CD8-positive, alpha-beta memory T cell (primary cell): ENCODE measurements around the gene BEST3. TPM values are rescaled to one million over a fixed set of nuclear protein-coding genes. Genes with fewer than 3 reads are reported as not detected.

Source experiments
- CTCF ChIA-PET: fragments of 350-600 bp; sonication (Branson Sonifier 250); formaldehyde crosslinking; loops from one replicate; lab custom pipeline; 2021; ENCODE audit warnings: antibody characterized with exemption; lab: Charles Lee
- POLR2A ChIA-PET: fragments of 350-600 bp; sonication (Branson Sonifier 250); formaldehyde crosslinking; loops from one replicate; lab custom pipeline; 2021; ENCODE audit warnings: antibody characterized with exemption; lab: Charles Lee
- DNase-seq, 5 donors: peaks; one replicate each; pipeline versions ENCODE4 v3.0.0 to v3.0.0-alpha.2; 2020 to 2022; ENCODE audit warnings: mixed read lengths in 1 of 5
- H3K27ac ChIP-seq: one replicate; pipeline ENCODE4 v1.7.0; 2013; ENCODE audit warnings: low read depth, mild to moderate bottlenecking, low read length, moderate library complexity
- H3K27me3 ChIP-seq: 2 replicates; pipeline ENCODE4 v1.7.0; 2013; ENCODE audit warnings: low read length, mild to moderate bottlenecking; ENCODE audit not compliant: insufficient read depth, poor library complexity, severe bottlenecking
- H3K36me3 ChIP-seq: 2 replicates; pipeline ENCODE4 v1.7.0; 2013; ENCODE audit warnings: mild to moderate bottlenecking, low read length, moderate library complexity; ENCODE audit not compliant: insufficient read depth
- H3K4me1 ChIP-seq: 2 replicates; pipeline ENCODE4 v1.7.0; 2013; ENCODE audit warnings: mild to moderate bottlenecking, low read length, moderate library complexity; ENCODE audit not compliant: insufficient read depth
- H3K4me3 ChIP-seq: 2 replicates; pipeline ENCODE4 v1.7.0; 2013; ENCODE audit warnings: mild to moderate bottlenecking, low read length
- H3K9me3 ChIP-seq: 2 replicates; pipeline ENCODE4 v1.7.0; 2013; ENCODE audit warnings: mild to moderate bottlenecking, low read length
- H3K27ac Mint-ChIP-seq, 8 donors: one replicate each; pipeline ENCODE4 v1.8.0; 2020 to 2021; ENCODE audit warnings: mixed read lengths in 8 of 8, mild to moderate bottlenecking in 6 of 8, inconsistent platforms in 3 of 8, moderate library complexity in 3 of 8
- H3K27me3 Mint-ChIP-seq, 2 donors: one replicate each; pipeline ENCODE4 v1.8.0; 2020 to 2021; ENCODE audit warnings: mixed read lengths in 2 of 2, mild to moderate bottlenecking in 1 of 2, moderate library complexity in 1 of 2
- H3K36me3 Mint-ChIP-seq, 3 donors: one replicate each; pipeline ENCODE4 v1.8.0; 2020 to 2021; ENCODE audit warnings: mixed read lengths in 3 of 3, inconsistent platforms in 1 of 3, mild to moderate bottlenecking in 1 of 3
- H3K4me1 Mint-ChIP-seq, 3 donors: one replicate each; pipeline ENCODE4 v1.8.0; 2020 to 2021; ENCODE audit warnings: mixed read lengths in 3 of 3, inconsistent platforms in 1 of 3, mild to moderate bottlenecking in 1 of 3
- H3K4me3 Mint-ChIP-seq, 7 donors: one replicate each; pipeline ENCODE4 v1.8.0; 2020 to 2021; ENCODE audit warnings: mixed read lengths in 7 of 7, mild to moderate bottlenecking in 6 of 7, moderate library complexity in 4 of 7, inconsistent platforms in 2 of 7
- H3K9me3 Mint-ChIP-seq, 5 donors: one replicate each; pipeline ENCODE4 v1.8.0; 2020 to 2022; ENCODE audit warnings: mixed read lengths in 5 of 5, mild to moderate bottlenecking in 3 of 5, moderate library complexity in 2 of 5, inconsistent platforms in 1 of 5
- polyA plus RNA-seq: library from polyadenylated mRNA; unstranded; fragments of 300-500 nt; fragmentation: Illumina TruSeq; gene quantifications from one replicate; pipeline ENCODE4 v1.2.3, GENCODE V29; 2021
- total RNA-seq, 2 experiments: library from RNA; stranded (reverse); gene quantifications; one replicate each; pipeline ENCODE4 v1.2.3, GENCODE V29; 2021

The BEST3 gene
- total and polyA plus RNA-seq, 3 experiments from 2014 or later: not detected

- Mint-ChIP-seq H3K36me3 (no peaks in the 10 kb centered on the region), H3K27ac (no peak overlapping the region), H3K27me3 (peaks cover 6 to 22% of the 10 kb centered on the region in 2 donors), H3K4me3 (no peak overlapping the region), H3K4me1 (no peaks in the 10 kb centered on the region), H3K9me3 (no peaks in the 10 kb centered on the region)
- Histone ChIP-seq H3K4me3 (no peak overlapping the region), H3K27me3 (no peaks in the 10 kb centered on the region), H3K9me3 (no peaks in the 10 kb centered on the region), H3K4me1 (no peaks in the 10 kb centered on the region), H3K27ac (no peak overlapping the region), H3K36me3 (no peaks in the 10 kb centered on the region)
- POLR2A ChIA-PET: no interaction called here
- no peak for DNase-seq
- CTCF ChIA-PET: no interaction called here
Measured at GRCh38 chr12:69698054-69698453, 1.0 kb downstream of the BEST3 start.

- H3K4me3 Mint-ChIP-seq: no peak overlapping the region
- H3K4me1 ChIP-seq: no peaks in the 10 kb centered on the region
- no peaks in the 10 kb centered on the region for H3K27me3 ChIP-seq
- POLR2A ChIA-PET: no interaction called here
- H3K27ac Mint-ChIP-seq: no peak overlapping the region
- no peak overlapping the region for H3K27ac ChIP-seq
- H3K27me3 Mint-ChIP-seq: peaks cover 2 to 12% of the 10 kb centered on the region in 2 donors
- DNase-seq: no peak
- peaks cover 0 to 5% (median 0%) of the 10 kb centered on the region in 3 donors for H3K4me1 Mint-ChIP-seq
- peaks cover 0 to 1% (median 0%) of the 10 kb centered on the region in 3 donors for H3K36me3 Mint-ChIP-seq
- CTCF ChIA-PET: no interaction called here
- no peak overlapping the region for H3K4me3 ChIP-seq
- no peaks in the 10 kb centered on the region for H3K9me3 Mint-ChIP-seq
- no peaks in the 10 kb centered on the region for H3K9me3 ChIP-seq
- no peaks in the 10 kb centered on the region for H3K36me3 ChIP-seq
Measured at GRCh38 chr12:69694123-69694522, 5.0 kb downstream of the BEST3 start.

GRCh38 chr12:69689638-69690037 lies 9.5 kb downstream of the BEST3 start:
- ChIA-PET POLR2A (no interaction called here), CTCF (no interaction called here)
- H3K9me3 ChIP-seq: no peaks in the 10 kb centered on the region
- no peaks in the 10 kb centered on the region for H3K4me1 ChIP-seq
- no peak for DNase-seq
- H3K27ac ChIP-seq: no peak overlapping the region
- H3K36me3 ChIP-seq: no peaks in the 10 kb centered on the region
- Mint-ChIP-seq H3K4me1 (peaks cover 0 to 7% (median 0%) of the 10 kb centered on the region in 3 donors), H3K36me3 (peaks cover 0 to 1% (median 0%) of the 10 kb centered on the region in 3 donors), H3K27me3 (peaks cover 8 to 17% of the 10 kb centered on the region in 2 donors), H3K27ac (peak overlapping the region in 1 of 8 donors; percentile 55), H3K9me3 (no peaks in the 10 kb centered on the region), H3K4me3 (no peak overlapping the region)
- no peak overlapping the region for H3K4me3 ChIP-seq
- H3K27me3 ChIP-seq: no peaks in the 10 kb centered on the region

- no peak overlapping the region for H3K4me3 ChIP-seq
- ChIA-PET POLR2A (no interaction called here), CTCF (no interaction called here)
- Mint-ChIP-seq H3K4me1 (peaks cover 0 to 7% (median 0%) of the 10 kb centered on the region in 3 donors), H3K27ac (peak overlapping the region in 1 of 8 donors; percentile 59), H3K4me3 (no peak overlapping the region), H3K27me3 (peaks cover 10 to 26% of the 10 kb centered on the region in 2 donors), H3K9me3 (no peaks in the 10 kb centered on the region), H3K36me3 (peaks cover 0 to 1% (median 0%) of the 10 kb centered on the region in 3 donors)
- H3K4me1 ChIP-seq: no peaks in the 10 kb centered on the region
- no peak overlapping the region for H3K27ac ChIP-seq
- no peaks in the 10 kb centered on the region for H3K36me3 ChIP-seq
- no peaks in the 10 kb centered on the region for H3K27me3 ChIP-seq
- DNase-seq: no peak
- H3K9me3 ChIP-seq: no peaks in the 10 kb centered on the region
Measured at GRCh38 chr12:69688471-69689427, 10.4 kb downstream of the BEST3 start.

GRCh38 chr12:69688021-69688420 lies 11.1 kb downstream of the BEST3 start:
- H3K9me3 Mint-ChIP-seq: no peaks in the 10 kb centered on the region
- peaks cover 0 to 1% (median 0%) of the 10 kb centered on the region in 3 donors for H3K36me3 Mint-ChIP-seq

GRCh38 chr12:69687390-69687789 lies 11.7 kb downstream of the BEST3 start:
- H3K4me3 Mint-ChIP-seq: no peak overlapping the region
- ChIA-PET CTCF (no interaction called here), POLR2A (no interaction called here)
- H3K27ac Mint-ChIP-seq: no peak overlapping the region
- H3K4me1 Mint-ChIP-seq: peaks cover 0 to 7% (median 0%) of the 10 kb centered on the region in 3 donors
- H3K36me3 Mint-ChIP-seq: peaks cover 0 to 1% (median 0%) of the 10 kb centered on the region in 3 donors
- no peaks in the 10 kb centered on the region for H3K9me3 ChIP-seq
- H3K27me3 ChIP-seq: no peaks in the 10 kb centered on the region
- H3K36me3 ChIP-seq: no peaks in the 10 kb centered on the region
- no peak overlapping the region for H3K27ac ChIP-seq
- H3K9me3 Mint-ChIP-seq: no peaks in the 10 kb centered on the region
- H3K4me1 ChIP-seq: no peaks in the 10 kb centered on the region
- peaks cover 10 to 31% of the 10 kb centered on the region in 2 donors for H3K27me3 Mint-ChIP-seq
- no peak overlapping the region for H3K4me3 ChIP-seq
- no peak for DNase-seq

More at GRCh38 chr12:69688021-69688420, 11.1 kb downstream of the BEST3 start:
- CTCF ChIA-PET: no interaction called here
- H3K27me3 Mint-ChIP-seq: peaks cover 10 to 31% of the 10 kb centered on the region in 2 donors
- peaks cover 0 to 7% (median 0%) of the 10 kb centered on the region in 3 donors for H3K4me1 Mint-ChIP-seq
- no peak for DNase-seq
- H3K4me3 Mint-ChIP-seq: no peak overlapping the region
- no peak overlapping the region for H3K27ac Mint-ChIP-seq
- Histone ChIP-seq H3K4me1 (no peaks in the 10 kb centered on the region), H3K4me3 (no peak overlapping the region), H3K9me3 (no peaks in the 10 kb centered on the region), H3K27ac (no peak overlapping the region), H3K27me3 (no peaks in the 10 kb centered on the region), H3K36me3 (no peaks in the 10 kb centered on the region)
- POLR2A ChIA-PET: no interaction called here

- Mint-ChIP-seq H3K27me3 (peaks cover 10 to 28% of the 10 kb centered on the region in 2 donors), H3K4me3 (no peak overlapping the region), H3K4me1 (peaks cover 0 to 7% (median 0%) of the 10 kb centered on the region in 3 donors), H3K9me3 (no peaks in the 10 kb centered on the region), H3K27ac (no peak overlapping the region), H3K36me3 (peaks cover 0 to under 1% (median 0%) of the 10 kb centered on the region in 3 donors)
- Histone ChIP-seq H3K4me3 (no peak overlapping the region), H3K27ac (no peak overlapping the region), H3K9me3 (no peaks in the 10 kb centered on the region), H3K27me3 (no peaks in the 10 kb centered on the region), H3K36me3 (no peaks in the 10 kb centered on the region), H3K4me1 (no peaks in the 10 kb centered on the region)
- ChIA-PET CTCF (no interaction called here), POLR2A (no interaction called here)
- DNase-seq: no peak
Measured at GRCh38 chr12:69686731-69687130, 12.4 kb downstream of the BEST3 start.

GRCh38 chr12:69685810-69686209 lies 13.3 kb downstream of the BEST3 start:
- H3K27me3 Mint-ChIP-seq: peaks cover 11 to 27% of the 10 kb centered on the region in 2 donors
- no peak overlapping the region for H3K4me3 ChIP-seq
- no peaks in the 10 kb centered on the region for H3K36me3 ChIP-seq
- H3K9me3 ChIP-seq: no peaks in the 10 kb centered on the region
- H3K9me3 Mint-ChIP-seq: no peaks in the 10 kb centered on the region
- H3K27me3 ChIP-seq: no peaks in the 10 kb centered on the region
- no peaks in the 10 kb centered on the region for H3K36me3 Mint-ChIP-seq
- H3K27ac Mint-ChIP-seq: no peak overlapping the region
- peaks cover 0 to 7% (median 0%) of the 10 kb centered on the region in 3 donors for H3K4me1 Mint-ChIP-seq
- no peak overlapping the region for H3K27ac ChIP-seq
- ChIA-PET CTCF (no interaction called here), POLR2A (no interaction called here)
- no peaks in the 10 kb centered on the region for H3K4me1 ChIP-seq
- DNase-seq: no peak
- no peak overlapping the region for H3K4me3 Mint-ChIP-seq
